SK-N-MC (cell line): ENCODE measurements around the gene PDE4B.

Experiments
- EZH2 ChIP-seq: fragments of 200-600 bp; sonication (generic); IDR thresholded peaks from one replicate; pipeline ENCODE4 v1.6.1; 2017; ENCODE audit warnings: antibody characterized with exemption
- POLR2AphosphoS5 ChIP-seq: IDR thresholded peaks from 2 replicates; pipeline ENCODE4 v1.6.1; 2012; ENCODE audit warnings: mild to moderate bottlenecking, low read depth, low read length, borderline replicate concordance

- TF ChIP-seq POLR2AphosphoS5: no peak; the same call in 1 of the 2 replicates
- no peak for TF ChIP-seq EZH2
These were observed 567.1 kb downstream of the PDE4B start for GRCh38 chr1:66359815-66360214.
